Tibial nerve (tissue), 4 donors: ENCODE results near the gene CAPN3. TPM values are rescaled to one million over a fixed set of nuclear protein-coding genes. Genes with fewer than 3 reads are reported as not detected.

ENCODE experiments used
- DNase-seq, 2 donors: peaks; one replicate each; pipeline ENCODE4 v3.0.0-alpha.2; 2019; ENCODE audit warnings: low spot score in 2 of 2
- H3K27ac ChIP-seq, 4 donors: fragments of 200-600 bp; sonication (generic) in 3 of 4; one replicate each; pipeline ENCODE4 v1.5.1; 2017 to 2019; ENCODE audit warnings: mild to moderate bottlenecking in 1 of 4
- H3K27me3 ChIP-seq, 2 donors: fragments of 200-600 bp; sonication (generic) in 1 of 2; one replicate each; pipeline versions ENCODE4 v1.5.1 to v1.6.0; 2017 to 2019
- H3K36me3 ChIP-seq, 3 donors: fragments of 200-600 bp; sonication (generic); one replicate each; pipeline ENCODE4 v1.5.1; 2018 to 2019
- H3K4me1 ChIP-seq, 4 donors: fragments of 200-600 bp; sonication (generic) in 3 of 4; one replicate each; pipeline ENCODE4 v1.5.1; 2017 to 2019
- H3K4me3 ChIP-seq, 4 donors: fragments of 200-600 bp; sonication (generic) in 3 of 4; one replicate each; pipeline ENCODE4 v1.5.1; 2017 to 2019; ENCODE audit warnings: mild to moderate bottlenecking in 1 of 4, moderate library complexity in 1 of 4
- H3K9me3 ChIP-seq, 4 donors: fragments of 200-600 bp; sonication (generic) in 3 of 4; one replicate each; pipeline ENCODE4 v1.5.1; 2017 to 2019
- EP300 ChIP-seq, 2 donors: sonication (generic); formaldehyde crosslinking; IDR thresholded peaks; one replicate each; pipeline ENCODE4 v1.6.1; 2017; ENCODE audit warnings: antibody characterized with exemption in 2 of 2, mild to moderate bottlenecking in 1 of 2
- POLR2A ChIP-seq, 2 donors: fragments of 450-650 bp; IDR thresholded peaks; one replicate each; pipeline ENCODE4 v1.6.1; 2017; ENCODE audit warnings: antibody characterized with exemption in 2 of 2, mild to moderate bottlenecking in 2 of 2, moderate library complexity in 2 of 2
- WGBS, 2 donors: methylation state at CpG; one replicate each; pipeline ENCODE4 v1.1.5; 2018; 5-methylcytosine and 5-hydroxymethylcytosine counted together
- total RNA-seq, 4 donors: library from RNA; depleted of rRNA; stranded (reverse); fragments of >200 nt; gene quantifications; one replicate each; pipeline ENCODE4 v1.1.0, GENCODE V29; 2016
- TF ChIP-seq, protein P1 (sequence below), 5 experiments: fragments of 200-600 bp in 3 of 5; fragments of 450-650 bp in 2 of 5; sonication (generic) in 3 of 5; IDR thresholded peaks; one replicate each; pipeline ENCODE4 v1.5.1; 2016 to 2019; ENCODE audit warnings: antibody characterized with exemption in 5 of 5, mild to moderate bottlenecking in 3 of 5, moderate library complexity in 2 of 5

The CAPN3 gene
- total RNA-seq, 4 donors from 2014 or later: 16.1 to 34.9 (median 30.7) TPM

DNA sequence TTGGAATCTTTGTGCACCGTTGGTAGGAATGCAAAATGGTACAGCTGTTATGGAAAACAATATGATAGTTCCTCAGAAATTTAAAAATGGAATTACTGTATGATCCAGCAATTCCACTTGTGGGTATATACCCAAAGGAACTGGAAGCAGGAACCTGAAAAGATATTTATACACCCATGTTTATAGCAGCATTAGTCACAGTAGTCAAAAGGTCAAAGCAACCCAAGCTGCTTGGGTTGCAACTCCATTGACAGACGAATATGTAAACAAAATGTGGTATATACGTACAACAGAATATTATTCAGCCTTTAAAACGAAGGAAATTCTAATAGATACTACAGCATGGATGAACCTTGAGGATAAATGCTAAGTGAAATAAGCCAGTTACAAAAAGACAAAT is 35.0 kb upstream of the CAPN3 start:
- Histone ChIP-seq H3K27ac (no peak overlapping the region), H3K9me3 (no peaks in the 10 kb centered on the region), H3K36me3 (peaks cover 0 to 82% (median 0%) of the 10 kb centered on the region in 3 donors), H3K4me3 (no peak overlapping the region), H3K27me3 (no peaks in the 10 kb centered on the region), H3K4me1 (no peaks in the 10 kb centered on the region)
- TF ChIP-seq EP300 (IDR thresholded peaks at IDR 0.05): no peak
- TF ChIP-seq, protein P1, sequence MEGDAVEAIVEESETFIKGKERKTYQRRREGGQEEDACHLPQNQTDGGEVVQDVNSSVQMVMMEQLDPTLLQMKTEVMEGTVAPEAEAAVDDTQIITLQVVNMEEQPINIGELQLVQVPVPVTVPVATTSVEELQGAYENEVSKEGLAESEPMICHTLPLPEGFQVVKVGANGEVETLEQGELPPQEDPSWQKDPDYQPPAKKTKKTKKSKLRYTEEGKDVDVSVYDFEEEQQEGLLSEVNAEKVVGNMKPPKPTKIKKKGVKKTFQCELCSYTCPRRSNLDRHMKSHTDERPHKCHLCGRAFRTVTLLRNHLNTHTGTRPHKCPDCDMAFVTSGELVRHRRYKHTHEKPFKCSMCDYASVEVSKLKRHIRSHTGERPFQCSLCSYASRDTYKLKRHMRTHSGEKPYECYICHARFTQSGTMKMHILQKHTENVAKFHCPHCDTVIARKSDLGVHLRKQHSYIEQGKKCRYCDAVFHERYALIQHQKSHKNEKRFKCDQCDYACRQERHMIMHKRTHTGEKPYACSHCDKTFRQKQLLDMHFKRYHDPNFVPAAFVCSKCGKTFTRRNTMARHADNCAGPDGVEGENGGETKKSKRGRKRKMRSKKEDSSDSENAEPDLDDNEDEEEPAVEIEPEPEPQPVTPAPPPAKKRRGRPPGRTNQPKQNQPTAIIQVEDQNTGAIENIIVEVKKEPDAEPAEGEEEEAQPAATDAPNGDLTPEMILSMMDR (IDR thresholded peaks at IDR 0.05): no peak
- no peak for TF ChIP-seq POLR2A (IDR thresholded peaks at IDR 0.05)
- DNase-seq: no peak
- WGBS, 2 donors: 54 to 68% methylated on average over 4 of the region's 4 CpGs

DNA sequence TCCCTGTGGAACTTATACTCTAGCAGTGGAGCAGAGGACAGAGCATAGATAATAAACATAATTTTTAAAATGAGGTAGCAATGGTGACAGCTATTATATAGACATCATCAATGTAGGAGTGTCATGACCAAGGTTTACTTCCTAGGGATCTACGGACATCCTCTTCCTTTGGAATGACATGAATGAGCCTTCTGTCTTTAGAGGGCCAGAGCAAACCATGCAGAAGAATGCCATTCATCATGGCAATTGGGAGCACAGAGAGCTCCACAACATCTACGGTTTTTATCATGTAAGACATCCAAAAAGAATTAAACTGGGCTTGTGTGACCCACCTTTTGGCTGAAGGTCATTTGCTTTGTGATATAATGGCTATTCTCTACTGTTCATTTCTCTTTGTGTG is 30.1 kb upstream of the CAPN3 start:
- WGBS, 2 donors: 47 to 50% methylated on average over 2 of the region's 2 CpGs
- Histone ChIP-seq H3K36me3 (peaks cover 0 to 72% (median 0%) of the 10 kb centered on the region in 3 donors), H3K27ac (no peak overlapping the region), H3K27me3 (no peaks in the 10 kb centered on the region), H3K9me3 (no peaks in the 10 kb centered on the region), H3K4me3 (no peak overlapping the region), H3K4me1 (no peaks in the 10 kb centered on the region)
- TF ChIP-seq POLR2A (IDR thresholded peaks at IDR 0.05): no peak
- TF ChIP-seq, protein P1 (IDR thresholded peaks at IDR 0.05): no peak
- TF ChIP-seq EP300 (IDR thresholded peaks at IDR 0.05): no peak
- DNase-seq: no peak

DNA sequence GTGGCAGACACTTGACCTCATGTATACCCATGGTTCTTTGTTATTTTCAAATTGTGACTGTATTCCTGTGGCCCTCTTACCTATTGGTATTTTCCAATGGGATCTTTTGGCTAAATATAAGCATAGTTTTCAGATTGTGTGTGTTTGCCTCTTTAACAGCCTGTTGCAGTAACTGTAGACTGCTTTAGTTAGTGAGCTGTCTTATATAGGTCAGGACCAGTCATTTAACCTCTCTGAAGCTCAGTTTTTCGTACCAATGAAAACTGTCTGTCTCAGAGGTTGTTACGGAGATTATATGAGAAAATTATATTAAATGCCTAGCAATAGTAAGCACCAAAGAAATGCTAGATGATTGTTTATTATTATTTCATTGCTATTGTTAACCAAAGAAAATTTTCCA is 29.3 kb upstream of the CAPN3 start:
- Histone ChIP-seq H3K4me3 (no peak overlapping the region), H3K27me3 (no peaks in the 10 kb centered on the region), H3K27ac (no peak overlapping the region), H3K36me3 (peaks cover 0 to 72% (median 0%) of the 10 kb centered on the region in 3 donors), H3K4me1 (no peaks in the 10 kb centered on the region), H3K9me3 (peaks cover 0 to 8% (median 1%) of the 10 kb centered on the region in 4 donors)
- WGBS, 2 donors: 63 to 82% methylated on average over 2 of the region's 2 CpGs
- no peak for DNase-seq
- TF ChIP-seq, protein P1 (IDR thresholded peaks at IDR 0.05): no peak
- TF ChIP-seq EP300 (IDR thresholded peaks at IDR 0.05): no peak
- no peak for TF ChIP-seq POLR2A (IDR thresholded peaks at IDR 0.05)

DNA sequence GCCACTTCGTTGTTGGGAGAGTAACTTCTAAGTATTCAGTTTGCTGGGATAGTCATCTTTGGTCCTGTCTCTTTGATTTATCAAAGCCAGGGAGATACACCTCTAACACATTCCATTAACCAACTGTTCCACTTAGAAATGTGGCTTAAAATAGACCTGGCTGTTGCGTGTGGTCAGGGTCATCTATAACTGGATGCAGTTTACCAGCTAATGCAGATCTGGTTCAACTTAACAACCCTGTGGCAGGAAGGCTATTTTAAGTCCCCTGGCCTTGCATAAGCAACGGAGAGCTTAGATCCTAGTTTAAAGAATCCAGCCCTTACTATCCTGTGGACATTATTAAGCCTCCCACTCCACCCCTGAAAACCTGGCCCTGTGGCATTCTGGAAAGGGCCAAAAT is 28.1 kb upstream of the CAPN3 start:
- WGBS, 2 donors: 74 to 75% methylated on average over 3 of the region's 3 CpGs
- Histone ChIP-seq H3K27me3 (no peaks in the 10 kb centered on the region), H3K27ac (no peak overlapping the region), H3K4me1 (no peaks in the 10 kb centered on the region), H3K9me3 (peaks cover 0 to 17% (median 4%) of the 10 kb centered on the region in 4 donors), H3K36me3 (peaks cover 0 to 66% (median 0%) of the 10 kb centered on the region in 3 donors), H3K4me3 (no peak overlapping the region)
- DNase-seq: no peak
- TF ChIP-seq POLR2A (IDR thresholded peaks at IDR 0.05): no peak
- TF ChIP-seq, protein P1 (IDR thresholded peaks at IDR 0.05): no peak
- TF ChIP-seq EP300 (IDR thresholded peaks at IDR 0.05): no peak

DNA sequence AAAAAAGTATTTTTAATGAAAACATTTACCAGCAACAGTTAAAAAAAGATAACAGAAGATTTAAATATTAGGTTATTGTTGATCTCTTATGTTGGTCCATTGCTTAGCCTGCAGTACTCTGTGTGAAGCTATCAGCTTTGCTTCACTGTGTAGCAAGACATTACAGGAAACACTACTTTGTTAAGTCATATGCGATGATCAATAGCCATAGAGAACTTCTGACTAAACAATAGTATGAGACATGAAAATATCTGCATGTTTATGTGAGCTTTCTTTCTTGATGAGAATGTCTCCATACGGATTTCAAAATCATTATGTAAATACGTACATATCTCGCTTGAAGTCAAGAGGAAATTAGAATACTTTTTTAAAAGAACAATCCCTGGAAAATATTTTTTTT is 27.0 kb upstream of the CAPN3 start:
- Histone ChIP-seq H3K27me3 (no peaks in the 10 kb centered on the region), H3K4me1 (no peaks in the 10 kb centered on the region), H3K9me3 (peaks cover 0 to 20% (median 4%) of the 10 kb centered on the region in 4 donors), H3K4me3 (no peak overlapping the region), H3K36me3 (peaks cover 0 to 57% (median 0%) of the 10 kb centered on the region in 3 donors), H3K27ac (no peak overlapping the region)
- no peak for TF ChIP-seq POLR2A (IDR thresholded peaks at IDR 0.05)
- TF ChIP-seq, protein P1 (IDR thresholded peaks at IDR 0.05): no peak
- no peak for TF ChIP-seq EP300 (IDR thresholded peaks at IDR 0.05)
- 90 to 93% methylated on average over 4 of the region's 4 CpGs for WGBS, 2 donors
- no peak for DNase-seq
